NCI-H2029 (cell line): Measurements from ENCODE around the gene RNF126.
"Not testable (repeated sequence)": the region's sequence is repeated elsewhere in the genome, so short reads cannot be mapped to it uniquely, and the experiment has no call there.

Source experiments
- DNase-seq: peaks from one replicate; lab custom pipeline; 2025; lab: John Stamatoyannopoulos, UW

RNF126 gene

GRCh38 chr19:662962-663681 lies at the start of gene RNF126:
Gene RNF126 (minus strand): TSS chr19:663214. CDS start chr19:663121, 93 bp downstream.
- DNase-seq = peak; percentile 86

GRCh38 chr19:711254-711653 lies 48.2 kb upstream of the RNF126 start:
- no peak for DNase-seq

- DNase-seq = no peak
Measured at GRCh38 chr19:710767-711166, 47.8 kb upstream of the RNF126 start.

- no peak for DNase-seq
Measured at GRCh38 chr19:709965-710571, 47.1 kb upstream of the RNF126 start.

- no peak for DNase-seq
Measured at GRCh38 chr19:709196-709964, 46.4 kb upstream of the RNF126 start.

GRCh38 chr19:708154-709143 lies 45.4 kb upstream of the RNF126 start, which contains the start of gene PALM:
Gene PALM (plus strand): TSS chr19:708935. CDS start chr19:709147, 212 bp downstream.
- DNase-seq = no peak

GRCh38 chr19:704447-704741 lies 41.4 kb upstream of the RNF126 start:
- DNase-seq = no peak

GRCh38 chr19:703651-704446 lies 40.8 kb upstream of the RNF126 start:
- no peak for DNase-seq

- no peak for DNase-seq
Measured at GRCh38 chr19:703329-703650, 40.3 kb upstream of the RNF126 start.

- not testable (repeated sequence) for DNase-seq
Measured at GRCh38 chr19:702847-703246, 39.8 kb upstream of the RNF126 start.

GRCh38 chr19:699885-700284 lies 36.9 kb upstream of the RNF126 start:
- not testable (repeated sequence) for DNase-seq

GRCh38 chr19:698529-698928 lies 35.5 kb upstream of the RNF126 start:
- not testable (repeated sequence) for DNase-seq

- no peak for DNase-seq
Measured at GRCh38 chr19:695352-695949, 32.4 kb upstream of the RNF126 start, which contains the start of gene PRSS57. Gene PRSS57 (minus strand): TSS chr19:695452. CDS start chr19:695430, 22 bp downstream.

- no peak for DNase-seq
Measured at GRCh38 chr19:694481-695351, 31.7 kb upstream of the RNF126 start.

GRCh38 chr19:690203-690602 lies 27.2 kb upstream of the RNF126 start:
- DNase-seq = no peak

GRCh38 chr19:688992-689391 lies 26.0 kb upstream of the RNF126 start:
- DNase-seq = no peak

- no peak for DNase-seq
Measured at GRCh38 chr19:688214-688613, 25.2 kb upstream of the RNF126 start.

GRCh38 chr19:687569-688166 lies 24.7 kb upstream of the RNF126 start:
- no peak for DNase-seq

- no peak for DNase-seq
Measured at GRCh38 chr19:686589-687297, 23.7 kb upstream of the RNF126 start.
